HepG2 (cell line): Measurements from ENCODE around the gene LRP1-AS. TPM values are rescaled to one million over a fixed set of nuclear protein-coding genes. Genes with fewer than 3 reads are reported as not detected.

Source experiments
- ARHGAP35 ChIP-seq: sonication (generic); formaldehyde crosslinking; IDR thresholded peaks from 2 replicates; pipeline ENCODE4 v1.9.0; 2022; ENCODE audit warnings: mild to moderate bottlenecking, inconsistent platforms, moderate library complexity, missing genetic modification reagents, borderline replicate concordance
- ARNT2 ChIP-seq: sonication (generic); formaldehyde crosslinking; IDR thresholded peaks from 2 replicates; pipeline ENCODE4 v1.8.0; 2022; ENCODE audit warnings: mild to moderate bottlenecking, low read depth, missing genetic modification reagents, moderate library complexity
- FOXA1 ChIP-seq, 2 experiments: fragments of 450-650 bp in 1 of 2; sonication (generic) in 1 of 2; formaldehyde crosslinking in 1 of 2; IDR thresholded peaks; 2 replicates each; pipeline versions ENCODE4 v1.4.0 to v1.6.1; 2016 to 2020; ENCODE audit warnings: missing genetic modification reagents in 1 of 2
- KDM4B ChIP-seq: sonication (generic); formaldehyde crosslinking; IDR thresholded peaks from 2 replicates; pipeline ENCODE4 v1.4.0; 2020; ENCODE audit warnings: missing genetic modification reagents
- KDM5A ChIP-seq: fragments of 200-600 bp; sonication (generic); IDR thresholded peaks from 2 replicates; pipeline ENCODE4 v1.7.0; 2018; ENCODE audit warnings: antibody characterized with exemption, mild to moderate bottlenecking, low read length, borderline replicate concordance
- KLF9 ChIP-seq: IDR thresholded peaks from 2 replicates; pipeline ENCODE4 v1.6.1; 2016; ENCODE audit warnings: low read depth
- MED1 ChIP-seq: sonication (generic); formaldehyde crosslinking; IDR thresholded peaks from 2 replicates; pipeline ENCODE4 v1.4.0; 2020; ENCODE audit warnings: missing genetic modification reagents
- MXD1 ChIP-seq: sonication (generic); formaldehyde crosslinking; IDR thresholded peaks from 2 replicates; pipeline ENCODE4 v1.4.0; 2020; ENCODE audit warnings: mild to moderate bottlenecking, missing genetic modification reagents
- NRL ChIP-seq: sonication (generic); formaldehyde crosslinking; IDR thresholded peaks from 2 replicates; pipeline ENCODE4 v1.5.0; 2020; ENCODE audit warnings: missing genetic modification reagents, mild to moderate bottlenecking, moderate library complexity, borderline replicate concordance
- PAWR ChIP-seq: sonication (generic); formaldehyde crosslinking; IDR thresholded peaks from 2 replicates; pipeline ENCODE4 v1.4.0; 2020; ENCODE audit warnings: missing genetic modification reagents, mild to moderate bottlenecking, borderline replicate concordance
- SOX13 ChIP-seq, 3 experiments: fragments of 450-650 bp in 1 of 3; sonication (generic) in 1 of 3; formaldehyde crosslinking in 1 of 3; IDR thresholded peaks in 2 of 3; conservative IDR thresholded peaks in 1 of 3; 2 replicates each; pipeline versions ENCODE4 v1.5.0 to v1.6.1; 2016 to 2020; ENCODE audit warnings: antibody characterized with exemption in 1 of 3, mild to moderate bottlenecking in 1 of 3, missing compliant biosample characterization in 1 of 3, missing genetic modification reagents in 1 of 3, moderate library complexity in 1 of 3
- TAF15 ChIP-seq: fragments of 200-400 bp; formaldehyde crosslinking; IDR thresholded peaks from one replicate; pipeline ENCODE4 v1.6.1; 2018; ENCODE audit warnings: mild to moderate bottlenecking, low read depth, low read length; ENCODE audit not compliant: poor library complexity, severe bottlenecking
- TEF ChIP-seq: sonication (generic); formaldehyde crosslinking; IDR thresholded peaks from 2 replicates; pipeline ENCODE4 v1.5.0; 2020; ENCODE audit warnings: missing genetic modification reagents
- YY1 ChIP-seq: IDR thresholded peaks from 2 replicates; pipeline ENCODE4 v1.6.1; 2011; ENCODE audit warnings: low read length, low read depth, moderate library complexity, mild to moderate bottlenecking; ENCODE audit not compliant: insufficient read depth, insufficient replicate concordance
- ZBTB21 ChIP-seq: sonication (generic); formaldehyde crosslinking; IDR thresholded peaks from 2 replicates; pipeline ENCODE4 v1.4.0; 2020; ENCODE audit warnings: missing genetic modification reagents
- ZBTB26 ChIP-seq: IDR thresholded peaks from 2 replicates; pipeline ENCODE4 v1.6.1; 2016; ENCODE audit warnings: missing compliant biosample characterization, missing genetic modification reagents, borderline replicate concordance
- ZFP82 ChIP-seq: sonication (generic); formaldehyde crosslinking; IDR thresholded peaks from 2 replicates; pipeline ENCODE4 v1.5.1; 2020; ENCODE audit warnings: mild to moderate bottlenecking, missing genetic modification reagents, borderline replicate concordance
- ZFY ChIP-seq: sonication (generic); formaldehyde crosslinking; IDR thresholded peaks from 2 replicates; pipeline ENCODE4 v1.4.0; 2020; ENCODE audit warnings: missing genetic modification reagents
- ZMYM2 ChIP-seq: sonication (generic); formaldehyde crosslinking; IDR thresholded peaks from 2 replicates; pipeline ENCODE4 v1.8.0; 2022; ENCODE audit warnings: mild to moderate bottlenecking, missing genetic modification reagents
- ZNF180 ChIP-seq: sonication (generic); formaldehyde crosslinking; IDR thresholded peaks from 2 replicates; pipeline ENCODE4 v1.4.0; 2020; ENCODE audit warnings: low read depth, missing genetic modification reagents, borderline replicate concordance
- ZNF207 ChIP-seq: fragments of 450-650 bp; IDR thresholded peaks from 2 replicates; pipeline ENCODE4 v1.6.1; 2016; ENCODE audit warnings: antibody characterized with exemption, borderline replicate concordance
- ZNF546 ChIP-seq: sonication (generic); formaldehyde crosslinking; conservative IDR thresholded peaks from 2 replicates; pipeline ENCODE4 v1.8.1; 2023; ENCODE audit warnings: mild to moderate bottlenecking, missing genetic modification reagents
- ZNF75D ChIP-seq: sonication (generic); formaldehyde crosslinking; IDR thresholded peaks from 2 replicates; pipeline ENCODE4 v1.8.1; 2023; ENCODE audit warnings: missing genetic modification reagents, mild to moderate bottlenecking, borderline replicate concordance
- ZNF768 ChIP-seq: sonication (generic); formaldehyde crosslinking; IDR thresholded peaks from 2 replicates; pipeline ENCODE4 v1.4.0; 2020; ENCODE audit warnings: missing genetic modification reagents
- ZSCAN29 ChIP-seq: sonication (generic); formaldehyde crosslinking; conservative IDR thresholded peaks from 2 replicates; pipeline ENCODE4 v1.4.0; 2020; ENCODE audit warnings: mild to moderate bottlenecking, missing genetic modification reagents
- polyA plus RNA-seq, 8 experiments: library from polyadenylated mRNA; depleted of rRNA in 3 of 8; stranded (reverse) in 7 of 8; unstranded in 1 of 8; fragments of >200 nt; fragmentation: Illumina TruSeq in 4 of 8; extraction: Trizol in 4 of 8; gene quantifications; 2 replicates each; pipeline versions ENCODE4 v1.2.1 to v1.2.3, GENCODE V29; 2011 to 2016; ENCODE audit warnings: low read depth in 4 of 8, missing spikeins in 1 of 8, mixed read lengths in 1 of 8; ENCODE audit not compliant: insufficient read depth in 1 of 8
- total RNA-seq, 5 experiments: library from RNA; depleted of rRNA; stranded (reverse); fragments of >200 nt; fragmentation: Illumina TruSeq; extraction: Trizol; gene quantifications; 2 replicates each; pipeline ENCODE4 v1.2.3, GENCODE V29; 2016; ENCODE audit warnings: low read depth in 1 of 5
- TF ChIP-seq, protein P1 (sequence below): sonication (generic); formaldehyde crosslinking; IDR thresholded peaks from 2 replicates; pipeline ENCODE4 v1.9.0; 2021; ENCODE audit warnings: missing genetic modification reagents, borderline replicate concordance

Gene LRP1-AS
- total and polyA plus RNA-seq, 2 of the 13 experiments (the other 11 are each of a cell fraction or from before 2014, with no cell fraction given): 0.20 TPM; not detected in 1

DNA sequence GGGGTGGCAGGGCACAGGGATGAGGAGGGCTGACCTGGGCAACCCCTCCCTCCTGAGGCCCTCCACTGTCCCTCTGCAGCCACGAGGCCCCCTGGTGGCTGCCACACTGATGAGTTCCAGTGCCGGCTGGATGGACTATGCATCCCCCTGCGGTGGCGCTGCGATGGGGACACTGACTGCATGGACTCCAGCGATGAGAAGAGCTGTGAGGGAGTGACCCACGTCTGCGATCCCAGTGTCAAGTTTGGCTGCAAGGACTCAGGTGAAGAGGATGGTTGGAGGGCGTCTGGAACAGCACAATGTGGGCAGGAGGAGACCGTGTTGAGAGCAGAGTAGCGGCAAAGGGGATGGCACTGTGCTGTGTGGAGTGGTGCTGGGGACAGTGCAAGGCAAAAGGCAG, 25.7 kb upstream of the LRP1-AS start (continued):
- TF ChIP-seq ZNF180 (CRISPR knock-in tag) (no peak), ZFY (CRISPR knock-in tag) (no peak), KLF9 (CRISPR knock-in tag) (no peak), MXD1 (no peak), ARHGAP35 (no peak), FOXA1 (IDR thresholded peaks at IDR 0.05) (no peak), FOXA1 (CRISPR knock-in tag; IDR thresholded peaks at IDR 0.05) (no peak), TAF15 (no peak), ZBTB26 (CRISPR knock-in tag) (peak; percentile 21; the same call in 1 of the 2 replicates), ZNF768 (CRISPR knock-in tag) (0 out of 2 replicates have a peak, but pooled peaks have one; percentile 25), NRL (CRISPR knock-in tag) (no peak), ZSCAN29 (CRISPR knock-in tag) (no peak), ZFP82 (CRISPR knock-in tag) (no peak), KDM5A (no peak), PAWR (CRISPR knock-in tag) (no peak), ZNF207 (no peak), KDM4B (no peak), ARNT2 (CRISPR knock-in tag) (no peak), ZMYM2 (no peak), MED1 (CRISPR knock-in tag) (no peak), ZNF75D (CRISPR knock-in tag) (no peak), YY1 (no peak), SOX13 (IDR thresholded peaks at IDR 0.05) (no peak), SOX13 (CRISPR knock-in tag; conservative IDR thresholded peaks at IDR 0.05 in 1 of 2, IDR thresholded peaks at IDR 0.05 in 1 of 2) (0 out of 4 replicates have a peak, but pooled peaks of 1 of the 2 experiments have one; percentile 10), TEF (CRISPR knock-in tag) (no peak), ZNF546 (no peak), ZBTB21 (CRISPR knock-in tag) (no peak)
- TF ChIP-seq, protein P1, sequence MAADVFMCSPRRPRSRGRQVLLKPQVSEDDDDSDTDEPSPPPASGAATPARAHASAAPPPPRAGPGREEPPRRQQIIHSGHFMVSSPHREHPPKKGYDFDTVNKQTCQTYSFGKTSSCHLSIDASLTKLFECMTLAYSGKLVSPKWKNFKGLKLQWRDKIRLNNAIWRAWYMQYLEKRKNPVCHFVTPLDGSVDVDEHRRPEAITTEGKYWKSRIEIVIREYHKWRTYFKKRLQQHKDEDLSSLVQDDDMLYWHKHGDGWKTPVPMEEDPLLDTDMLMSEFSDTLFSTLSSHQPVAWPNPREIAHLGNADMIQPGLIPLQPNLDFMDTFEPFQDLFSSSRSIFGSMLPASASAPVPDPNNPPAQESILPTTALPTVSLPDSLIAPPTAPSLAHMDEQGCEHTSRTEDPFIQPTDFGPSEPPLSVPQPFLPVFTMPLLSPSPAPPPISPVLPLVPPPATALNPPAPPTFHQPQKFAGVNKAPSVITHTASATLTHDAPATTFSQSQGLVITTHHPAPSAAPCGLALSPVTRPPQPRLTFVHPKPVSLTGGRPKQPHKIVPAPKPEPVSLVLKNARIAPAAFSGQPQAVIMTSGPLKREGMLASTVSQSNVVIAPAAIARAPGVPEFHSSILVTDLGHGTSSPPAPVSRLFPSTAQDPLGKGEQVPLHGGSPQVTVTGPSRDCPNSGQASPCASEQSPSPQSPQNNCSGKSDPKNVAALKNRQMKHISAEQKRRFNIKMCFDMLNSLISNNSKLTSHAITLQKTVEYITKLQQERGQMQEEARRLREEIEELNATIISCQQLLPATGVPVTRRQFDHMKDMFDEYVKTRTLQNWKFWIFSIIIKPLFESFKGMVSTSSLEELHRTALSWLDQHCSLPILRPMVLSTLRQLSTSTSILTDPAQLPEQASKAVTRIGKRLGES (CRISPR knock-in tag): no peak
